ENCODE results near the gene ANKRD28. TPM values are rescaled to one million over a fixed set of nuclear protein-coding genes. Genes with fewer than 3 reads are reported as not detected.

The ANKRD28 gene
- total RNA-seq, 4 donors from 2014 or later: 25.7 to 44.7 (median 40.9) TPM

- WGBS, 2 donors: 29 to 36% methylated on average over 4 of the region's 4 CpGs
- H3K4me3 ChIP-seq (ENCODE audit: low read depth, poor library complexity, severe bottlenecking): no peak overlapping the region
- TF ChIP-seq CTCF (IDR thresholded peaks at IDR 0.05): no peak
- no peak for TF ChIP-seq POLR2A (IDR thresholded peaks at IDR 0.05)
- intact Hi-C loops (cut with DNase I; ENCODE audit: low total_unique reads): loop anchor here (5.0 kb wide), 1 partner anchor 173 kb away; no protein-coding TSS in a partner anchor
- DNase-seq (ENCODE audit: low spot score in 2 of 2): no peak
Observed at GRCh38 chr3:15633766-15634598, 163.8 kb downstream of the ANKRD28 start.

- intact Hi-C loops (cut with DNase I; ENCODE audit: low total_unique reads): loop anchor here (5.0 kb wide), 1 partner anchor 174 kb away; no protein-coding TSS in a partner anchor
- 94 to 96% methylated on average over 5 of the region's 5 CpGs for WGBS, 2 donors
- TF ChIP-seq CTCF (IDR thresholded peaks at IDR 0.05): no peak
- no peak for TF ChIP-seq POLR2A (IDR thresholded peaks at IDR 0.05)
- no peak for DNase-seq (ENCODE audit: low spot score in 2 of 2)
- no peak overlapping the region for H3K4me3 ChIP-seq (ENCODE audit: low read depth, poor library complexity, severe bottlenecking)
Observed at GRCh38 chr3:15633159-15633558, 164.6 kb downstream of the ANKRD28 start.

- WGBS, 2 donors: 96 to 97% methylated on average over 4 of the region's 4 CpGs
- DNase-seq (ENCODE audit: low spot score in 2 of 2): no peak
- intact Hi-C loops (cut with DNase I; ENCODE audit: low total_unique reads): loop anchor here (5.0 kb wide), 1 partner anchor 175 kb away; no protein-coding TSS in a partner anchor
- no peak overlapping the region for H3K4me3 ChIP-seq (ENCODE audit: low read depth, poor library complexity, severe bottlenecking)
- no peak for TF ChIP-seq CTCF (IDR thresholded peaks at IDR 0.05)
- no peak for TF ChIP-seq POLR2A (IDR thresholded peaks at IDR 0.05)
Observed at GRCh38 chr3:15632212-15632580, 165.6 kb downstream of the ANKRD28 start.

GRCh38 chr3:15631426-15632211, 166.2 kb downstream of the ANKRD28 start:
- intact Hi-C loops (cut with DNase I; ENCODE audit: low total_unique reads): loop anchor here (5.0 kb wide), 1 partner anchor 176 kb away; no protein-coding TSS in a partner anchor
- no peak for DNase-seq (ENCODE audit: low spot score in 2 of 2)
- WGBS, 2 donors: 82 to 88% methylated on average over 12 of the region's 12 CpGs
- H3K4me3 ChIP-seq (ENCODE audit: low read depth, poor library complexity, severe bottlenecking): no peak overlapping the region
- TF ChIP-seq CTCF (IDR thresholded peaks at IDR 0.05): no peak
- no peak for TF ChIP-seq POLR2A (IDR thresholded peaks at IDR 0.05)

GRCh38 chr3:15630646-15631350, 167.0 kb downstream of the ANKRD28 start:
- intact Hi-C loops (cut with DNase I; ENCODE audit: low total_unique reads): loop anchor here (5.0 kb wide), 1 partner anchor 177 kb away; no protein-coding TSS in a partner anchor
- DNase-seq (ENCODE audit: low spot score in 2 of 2): no peak
- 10 to 20% methylated on average over 8 of the region's 8 CpGs for WGBS, 2 donors
- no peak overlapping the region for H3K4me3 ChIP-seq (ENCODE audit: low read depth, poor library complexity, severe bottlenecking)
- TF ChIP-seq CTCF (IDR thresholded peaks at IDR 0.05) (no peak), POLR2A (IDR thresholded peaks at IDR 0.05) (no peak)
